Measurements from ENCODE around the gene FOXN1.

Gene FOXN1

DNA sequence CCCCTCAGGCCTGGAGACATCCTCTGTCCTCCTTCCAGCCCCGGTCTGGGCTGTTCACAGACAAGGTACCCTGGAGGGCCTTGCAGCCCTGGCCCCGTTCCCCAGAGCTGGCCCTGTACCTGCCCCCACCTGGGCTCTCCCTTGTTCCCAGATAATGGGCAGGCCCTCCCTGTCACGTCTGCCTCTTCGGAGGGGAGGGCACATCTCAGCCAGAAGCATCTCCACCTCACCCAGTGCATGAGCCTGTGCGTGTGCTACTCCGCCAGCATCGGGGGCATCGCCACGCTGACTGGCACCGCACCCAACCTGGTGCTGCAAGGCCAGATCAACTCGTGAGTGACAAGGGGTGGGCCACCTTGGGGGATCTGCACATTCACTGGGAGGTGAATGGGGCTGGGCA is 14.9 kb upstream of the FOXN1 start:
- DNase-seq (ENCODE audit: extremely low read depth, low read depth): no peak
- TF ChIP-seq, protein P1, sequence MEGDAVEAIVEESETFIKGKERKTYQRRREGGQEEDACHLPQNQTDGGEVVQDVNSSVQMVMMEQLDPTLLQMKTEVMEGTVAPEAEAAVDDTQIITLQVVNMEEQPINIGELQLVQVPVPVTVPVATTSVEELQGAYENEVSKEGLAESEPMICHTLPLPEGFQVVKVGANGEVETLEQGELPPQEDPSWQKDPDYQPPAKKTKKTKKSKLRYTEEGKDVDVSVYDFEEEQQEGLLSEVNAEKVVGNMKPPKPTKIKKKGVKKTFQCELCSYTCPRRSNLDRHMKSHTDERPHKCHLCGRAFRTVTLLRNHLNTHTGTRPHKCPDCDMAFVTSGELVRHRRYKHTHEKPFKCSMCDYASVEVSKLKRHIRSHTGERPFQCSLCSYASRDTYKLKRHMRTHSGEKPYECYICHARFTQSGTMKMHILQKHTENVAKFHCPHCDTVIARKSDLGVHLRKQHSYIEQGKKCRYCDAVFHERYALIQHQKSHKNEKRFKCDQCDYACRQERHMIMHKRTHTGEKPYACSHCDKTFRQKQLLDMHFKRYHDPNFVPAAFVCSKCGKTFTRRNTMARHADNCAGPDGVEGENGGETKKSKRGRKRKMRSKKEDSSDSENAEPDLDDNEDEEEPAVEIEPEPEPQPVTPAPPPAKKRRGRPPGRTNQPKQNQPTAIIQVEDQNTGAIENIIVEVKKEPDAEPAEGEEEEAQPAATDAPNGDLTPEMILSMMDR (IDR thresholded peaks at IDR 0.05; ENCODE audit: low read depth, low read length): no peak

DNA sequence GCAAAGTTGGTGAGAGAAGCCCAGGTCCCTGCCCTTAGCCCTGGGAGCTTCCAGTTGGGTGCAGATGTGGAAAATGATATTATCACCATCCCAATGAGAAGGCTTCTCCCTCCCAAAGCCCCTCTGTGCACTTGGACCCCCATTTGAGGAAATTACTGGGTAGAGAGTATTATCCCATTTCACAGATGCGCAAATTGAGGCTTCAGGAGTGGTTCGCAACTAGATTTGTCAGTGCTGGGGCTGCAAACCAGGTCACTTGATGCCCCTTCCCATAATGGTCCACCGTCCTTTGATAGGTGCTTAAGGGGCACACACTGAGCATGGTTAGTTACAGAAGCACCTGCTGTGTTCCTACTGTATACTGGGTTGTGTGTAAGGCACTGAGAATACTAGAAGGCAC is 14.3 kb upstream of the FOXN1 start:
- DNase-seq (ENCODE audit: extremely low read depth, low read depth): no peak
- TF ChIP-seq, protein P1 (IDR thresholded peaks at IDR 0.05; ENCODE audit: low read depth, low read length): no peak

DNA sequence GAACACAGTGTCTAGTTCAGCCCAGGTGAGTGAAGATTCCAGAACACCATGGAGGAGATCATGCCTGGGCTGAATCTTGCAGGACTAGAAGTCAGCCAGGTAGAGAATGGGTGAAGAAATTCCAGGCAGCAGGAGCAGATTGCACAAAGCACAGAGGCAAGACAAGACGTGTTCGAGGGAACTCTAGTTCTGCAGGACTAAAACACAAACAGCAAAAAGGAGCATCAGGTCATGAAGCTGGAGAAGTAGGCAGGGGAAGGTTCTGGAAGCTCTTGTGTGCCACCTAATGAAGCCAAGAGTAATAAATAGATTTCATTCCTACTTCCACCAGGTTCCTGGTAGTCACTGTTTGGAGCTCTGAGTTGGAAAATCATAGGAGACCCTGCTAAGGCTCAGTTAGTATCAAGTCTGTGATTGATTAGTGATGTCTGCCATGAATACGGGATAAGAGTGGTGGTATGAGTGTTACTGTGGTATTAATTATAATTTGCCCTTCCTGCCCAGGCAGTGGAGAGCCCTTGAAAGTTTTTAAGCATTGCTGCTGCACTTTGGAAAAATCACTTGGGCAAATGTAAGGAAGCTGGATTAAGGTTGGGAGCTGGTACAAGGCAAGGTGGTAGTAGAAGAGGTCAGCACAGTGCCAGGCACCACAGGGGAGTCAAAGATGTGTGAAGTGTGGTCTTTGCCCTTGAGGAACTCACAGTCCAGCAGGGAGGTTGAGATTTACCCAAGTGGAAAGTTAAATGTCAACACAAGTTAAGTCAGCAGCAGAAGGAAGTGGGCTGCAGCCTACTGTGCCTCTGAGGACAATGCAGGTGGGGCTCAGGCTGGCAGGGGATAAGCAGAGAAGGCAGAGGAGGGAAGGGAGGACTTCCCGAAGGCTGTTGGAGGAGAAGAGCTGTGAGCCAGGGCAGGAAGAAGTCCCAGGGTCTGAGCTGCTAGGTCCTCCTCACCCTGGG is 13.5 kb upstream of the FOXN1 start:
- DNase-seq (ENCODE audit: extremely low read depth, low read depth): no peak
- TF ChIP-seq, protein P1 (IDR thresholded peaks at IDR 0.05; ENCODE audit: low read depth, low read length): no peak

DNA sequence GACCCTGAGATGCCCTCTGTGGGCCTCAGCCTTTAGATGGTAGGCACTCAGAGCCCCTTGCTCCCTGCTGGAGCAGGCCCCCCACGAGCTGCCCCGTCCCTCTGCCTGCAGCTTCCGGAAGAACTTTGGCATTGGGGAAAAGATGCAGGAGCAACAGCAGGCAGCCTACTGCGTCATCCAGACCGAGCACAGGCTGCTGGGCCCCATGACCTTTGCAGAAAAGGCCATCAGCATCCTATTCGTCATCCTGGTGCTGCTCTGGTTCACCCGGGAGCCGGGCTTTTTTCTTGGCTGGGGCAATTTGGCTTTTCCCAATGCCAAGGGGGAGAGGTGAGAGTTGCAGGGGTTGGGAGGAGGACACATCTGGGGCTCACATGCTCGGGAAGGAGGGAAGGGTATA is 12.7 kb upstream of the FOXN1 start:
- no peak for DNase-seq (ENCODE audit: extremely low read depth, low read depth)
- TF ChIP-seq, protein P1 (IDR thresholded peaks at IDR 0.05; ENCODE audit: low read depth, low read length): no peak

- peak; percentile 24 for DNase-seq (ENCODE audit: extremely low read depth, low read depth)
- TF ChIP-seq, protein P1 (IDR thresholded peaks at IDR 0.05; ENCODE audit: low read depth, low read length): peak; percentile 90
These were observed 11.5 kb upstream of the FOXN1 start for GRCh38 chr17:28494445-28495188.

- TF ChIP-seq, protein P1 (IDR thresholded peaks at IDR 0.05; ENCODE audit: low read depth, low read length): no peak
- DNase-seq (ENCODE audit: extremely low read depth, low read depth): no peak
These were observed 10.5 kb upstream of the FOXN1 start for GRCh38 chr17:28495635-28496034.

- TF ChIP-seq, protein P1 (IDR thresholded peaks at IDR 0.05; ENCODE audit: low read depth, low read length): no peak
- DNase-seq (ENCODE audit: extremely low read depth, low read depth): no peak
These were observed 8.2 kb upstream of the FOXN1 start for GRCh38 chr17:28497931-28498330.
